ENCODE measurements around the gene ISLR. TPM values are rescaled to one million over a fixed set of nuclear protein-coding genes. Genes with fewer than 3 reads are reported as not detected.

Gene ISLR
- total and polyA plus RNA-seq, 2 experiments from 2014 or later: 0.55 TPM; not detected in 1

- H3K4me2 ChIP-seq: no peak overlapping the region
- Mint-ChIP-seq H3K27ac (no peak overlapping the region), H3K4me3 (no peak overlapping the region), H3K27me3 (ENCODE audit: insufficient read depth, low read depth, poor library complexity) (peaks cover 16% of the 10 kb centered on the region), H3K4me1 (peaks cover 19% of the 10 kb centered on the region), H3K36me3 (ENCODE audit: low read depth) (no peaks in the 10 kb centered on the region; the same call in 2 of the 3 replicates), H3K9me3 (no peaks in the 10 kb centered on the region)
- H3K79me2 ChIP-seq (replicated peaks; ENCODE audit: insufficient read depth): no peaks in the 10 kb centered on the region
- H4K20me1 ChIP-seq (replicated peaks; ENCODE audit: insufficient read depth): no peaks in the 10 kb centered on the region
- no peaks in the 10 kb centered on the region for H3K9me2 ChIP-seq (ENCODE audit: insufficient read depth)
- TF ChIP-seq EZH2 (IDR thresholded peaks at IDR 0.05; ENCODE audit: low read depth, unreplicated experiment) (no peak), NANOG (IDR thresholded peaks at IDR 0.05; ENCODE audit: borderline replicate concordance) (no peak), ZNF331 (CRISPR knock-in tag; IDR thresholded peaks at IDR 0.05; ENCODE audit: low read depth) (no peak), CTCF (conservative IDR thresholded peaks at IDR 0.05; ENCODE audit: low read depth in 2 of 2) (no peak), POLR2AphosphoS5 (IDR thresholded peaks at IDR 0.05; ENCODE audit: low read depth) (no peak), CREB1 (CRISPR knock-in tag; IDR thresholded peaks at IDR 0.05; ENCODE audit: low read depth) (no peak), STAT1 (IDR thresholded peaks at IDR 0.05; ENCODE audit: unreplicated experiment) (no peak), REST (IDR thresholded peaks at IDR 0.05; ENCODE audit: unreplicated experiment) (no peak), EZH2phosphoT487 (IDR thresholded peaks at IDR 0.05; ENCODE audit: unreplicated experiment) (no peak), ETS1 (IDR thresholded peaks at IDR 0.05) (no peak), ZNF114 (CRISPR knock-in tag; IDR thresholded peaks at IDR 0.05) (no peak), JUNB (IDR thresholded peaks at IDR 0.05; ENCODE audit: unreplicated experiment) (no peak), ZNF462 (CRISPR knock-in tag; IDR thresholded peaks at IDR 0.05) (no peak)
- no peaks in the 10 kb centered on the region for H3K27me3 ChIP-seq (ENCODE audit: insufficient read depth)
- H3K4me1 ChIP-seq (ENCODE audit: insufficient read depth): no peaks in the 10 kb centered on the region
- H2AFZ ChIP-seq: no peak overlapping the region
- H3K36me3 ChIP-seq (ENCODE audit: insufficient read depth): no peaks in the 10 kb centered on the region
- no peak overlapping the region for H3K27ac ChIP-seq (ENCODE audit: low read depth)
- DNase-seq (ENCODE audit: low spot score): no peak
- H3K4me3 ChIP-seq: no peak overlapping the region
- no peak for ATAC-seq
- no peaks in the 10 kb centered on the region for H3F3A ChIP-seq (replicated peaks; ENCODE audit: low read depth)
These were observed 6.7 kb downstream of the ISLR start for GRCh38 chr15:74179983-74180880.

All from GM23338 (cell line).